T-helper 1 cell (primary cell): ENCODE data around the gene CD8B.
"Not testable (repeated sequence)": the region's sequence is repeated elsewhere in the genome, so short reads cannot be mapped to it uniquely, and the experiment has no call there.

Experiments
- DNase-seq, 5 donors: peaks; one replicate each; pipeline ENCODE4 v3.0.0-alpha.2; 2012 to 2020

Gene CD8B

GRCh38 chr2:86835548-86835889, 26.2 kb downstream of the CD8B start:
- DNase-seq = not testable (repeated sequence)

- DNase-seq = no peak
Observed at GRCh38 chr2:86833315-86833714, 28.4 kb downstream of the CD8B start.

GRCh38 chr2:86832334-86833096, 29.2 kb downstream of the CD8B start:
- DNase-seq = no peak

- no peak for DNase-seq
Observed at GRCh38 chr2:86831537-86831936, 30.1 kb downstream of the CD8B start.

GRCh38 chr2:86826951-86827350, 34.7 kb downstream of the CD8B start:
- DNase-seq = no peak

GRCh38 chr2:86825693-86826381, 35.8 kb downstream of the CD8B start:
- DNase-seq = peak in 1 of 5 donors; percentile 74

GRCh38 chr2:86825036-86825692, 36.5 kb downstream of the CD8B start:
- DNase-seq = no peak

GRCh38 chr2:86822668-86823345, 38.9 kb downstream of the CD8B start:
- no peak for DNase-seq

- DNase-seq = no peak
Observed at GRCh38 chr2:86821842-86822241, 39.8 kb downstream of the CD8B start.

- no peak for DNase-seq
Observed at GRCh38 chr2:86821306-86821705, 40.4 kb downstream of the CD8B start.

- DNase-seq = no peak
Observed at GRCh38 chr2:86818957-86819356, 42.7 kb downstream of the CD8B start.

GRCh38 chr2:86818114-86818801, 43.4 kb downstream of the CD8B start:
- no peak for DNase-seq

GRCh38 chr2:86815611-86816010, 46.1 kb downstream of the CD8B start:
- no peak for DNase-seq

GRCh38 chr2:86809481-86810121, 52.1 kb downstream of the CD8B start:
- no peak for DNase-seq

GRCh38 chr2:86808315-86809161, 53.1 kb downstream of the CD8B start:
- peak; percentile 68 to 89 (median 76) for DNase-seq

GRCh38 chr2:86807468-86808275, 54.0 kb downstream of the CD8B start:
- DNase-seq = peak in 1 of 5 donors; percentile 36

GRCh38 chr2:86807133-86807467, 54.6 kb downstream of the CD8B start:
- no peak for DNase-seq

- DNase-seq = no peak
Observed at GRCh38 chr2:86806059-86806857, 55.4 kb downstream of the CD8B start.

- no peak for DNase-seq
Observed at GRCh38 chr2:86800856-86801567, 60.7 kb downstream of the CD8B start.
